B cell (primary cell): ENCODE measurements around the gene GNAS. TPM values are rescaled to one million over a fixed set of nuclear protein-coding genes. Genes with fewer than 3 reads are reported as not detected.

Experiments used
- ATAC-seq: fragments of 200-7000 bp; cut with Tn5 transposase; one replicate; pipeline ENCODE4 v1.10.0; 2021; ENCODE audit warnings: low read depth, mild to moderate bottlenecking, moderate number of reproducible peaks, moderate library complexity
- CTCF ChIA-PET: fragments of 350-600 bp; sonication (Branson Sonifier 250); formaldehyde crosslinking; loops from one replicate; lab custom pipeline; 2021; ENCODE audit warnings: antibody characterized with exemption, inconsistent platforms; lab: Charles Lee
- POLR2A ChIA-PET: fragments of 350-600 bp; sonication (Branson Sonifier 250); formaldehyde crosslinking; loops from one replicate; lab custom pipeline; 2021; ENCODE audit warnings: antibody characterized with exemption; lab: Charles Lee
- DNase-seq: peaks from one replicate; pipeline ENCODE4 v3.0.0; 2013
- H2AFZ ChIP-seq: 2 replicates; pipeline ENCODE4 v1.6.1; 2012; ENCODE audit warnings: mild to moderate bottlenecking, low read depth, low read length; ENCODE audit not compliant: insufficient read depth, poor library complexity, severe bottlenecking
- H3K27ac ChIP-seq, 2 donors: 1 replicate in 1 of 2; 2 replicates in 1 of 2; pipeline ENCODE4 v1.5.1; 2012 to 2013; ENCODE audit warnings: low read length in 2 of 2, mild to moderate bottlenecking in 2 of 2, moderate library complexity in 1 of 2
- H3K27me3 ChIP-seq, 4 experiments: fragments of 200-600 bp in 1 of 4; sonication (generic) in 1 of 4; replicated peaks in 1 of 4; 1 replicate in 2 of 4; 2 replicates in 2 of 4; pipeline versions ENCODE4 v1.6.1 to v1.7.0; 2013 to 2016; ENCODE audit warnings: low read length in 3 of 4, mild to moderate bottlenecking in 2 of 4, mixed read lengths in 1 of 4, moderate library complexity in 1 of 4; ENCODE audit not compliant: insufficient read depth in 4 of 4, control insufficient read depth in 3 of 4; ENCODE audit errors: control extremely low read depth in 1 of 4
- H3K36me3 ChIP-seq, 2 experiments: replicated peaks in 1 of 2; 1 replicate in 1 of 2; 2 replicates in 1 of 2; pipeline versions ENCODE4 v1.6.1 to v1.7.1; 2013; ENCODE audit warnings: low read length in 1 of 2; ENCODE audit not compliant: insufficient read depth in 2 of 2, control insufficient read depth in 1 of 2; ENCODE audit errors: control extremely low read depth in 1 of 2, extremely low read depth in 1 of 2
- H3K4me1 ChIP-seq, 2 donors: fragments of 200-600 bp in 1 of 2; sonication (generic) in 1 of 2; 1 replicate in 1 of 2; 2 replicates in 1 of 2; pipeline versions ENCODE4 v1.5.1 to v1.6.1; 2013 to 2017; ENCODE audit warnings: low read length in 2 of 2; ENCODE audit not compliant: control insufficient read depth in 2 of 2, insufficient read depth in 2 of 2
- H3K4me2 ChIP-seq: replicated peaks from 2 replicates; pipeline ENCODE3; 2012; ENCODE audit warnings: mild to moderate bottlenecking, low read depth, low read length; ENCODE audit not compliant: poor library complexity, severe bottlenecking
- H3K4me3 ChIP-seq, 5 experiments: fragments of 200-600 bp in 1 of 5; sonication (generic) in 1 of 5; 1 replicate in 3 of 5; 2 replicates in 2 of 5; pipeline versions ENCODE4 v1.5.1 to v1.7.0; 2011 to 2016; ENCODE audit warnings: low read length in 4 of 5, mild to moderate bottlenecking in 4 of 5, low read depth in 2 of 5, control low read depth in 1 of 5, moderate library complexity in 1 of 5; ENCODE audit not compliant: insufficient read depth in 1 of 5; ENCODE audit errors: control extremely low read depth in 1 of 5, extremely low read depth in 1 of 5
- H3K79me2 ChIP-seq: fragments of 200-600 bp; sonication (generic); one replicate; pipeline ENCODE4 v1.6.0; 2016; ENCODE audit warnings: low read length; ENCODE audit not compliant: control insufficient read depth, insufficient read depth
- H3K9ac ChIP-seq: fragments of 200-600 bp; sonication (generic); 2 replicates; pipeline ENCODE4 v1.6.1; 2017; ENCODE audit warnings: mild to moderate bottlenecking, low read length, moderate library complexity
- H3K9me3 ChIP-seq, 3 donors: one replicate each; pipeline versions ENCODE4 v1.6.1 to v1.7.1; 2013; ENCODE audit warnings: low read length in 2 of 3; ENCODE audit not compliant: control insufficient read depth in 2 of 3, insufficient read depth in 1 of 3; ENCODE audit errors: control extremely low read depth in 1 of 3
- H4K20me1 ChIP-seq: 2 replicates; pipeline ENCODE4 v1.6.0; 2012; ENCODE audit warnings: mild to moderate bottlenecking, low read length; ENCODE audit not compliant: insufficient read depth, control insufficient read depth, poor library complexity, severe bottlenecking
- H3K27ac Mint-ChIP-seq: one replicate; pipeline ENCODE4 v1.8.0; 2021; ENCODE audit warnings: mixed read lengths
- H3K27me3 Mint-ChIP-seq: one replicate; pipeline ENCODE4 v1.8.0; 2021; ENCODE audit warnings: mixed read lengths
- H3K4me1 Mint-ChIP-seq: one replicate; pipeline ENCODE4 v1.8.0; 2021; ENCODE audit warnings: mixed read lengths
- H3K4me3 Mint-ChIP-seq: one replicate; pipeline ENCODE4 v1.8.0; 2021; ENCODE audit warnings: mixed read lengths
- H3K9me3 Mint-ChIP-seq: one replicate; pipeline ENCODE4 v1.8.0; 2022; ENCODE audit warnings: mixed read lengths; ENCODE audit not compliant: insufficient read depth
- EZH2 ChIP-seq: IDR thresholded peaks from 2 replicates; pipeline ENCODE4 v1.6.1; 2012; ENCODE audit warnings: borderline replicate concordance, low read depth, mild to moderate bottlenecking, moderate library complexity, low read length; ENCODE audit not compliant: insufficient read depth, poor library complexity, severe bottlenecking
- WGBS: methylation state at CpG from one replicate; pipeline ENCODE4 v1.1.5; 2013; ENCODE audit warnings: missing lambda C conversion rate; ENCODE audit not compliant: insufficient coverage; 5-methylcytosine and 5-hydroxymethylcytosine counted together
- intact Hi-C: fragments of 100-400 bp; cut with micrococcal nuclease; formaldehyde crosslinking; loops from one replicate; pipeline ENCODE4 v1.10.0; 2022
- polyA plus RNA-seq: library from polyadenylated mRNA; depleted of rRNA; stranded (reverse); fragments of >200 nt; gene quantifications from 2 replicates; pipeline ENCODE4 v1.2.3, GENCODE V29; 2012
- small RNA-seq: library from RNA; depleted of rRNA; stranded (forward); fragments of <200 nt; gene quantifications from one replicate; pipeline ENCODE3, GENCODE V24; 2012; ENCODE audit warnings: low replicate concordance, low read depth; ENCODE audit not compliant: insufficient read length
- total RNA-seq, 2 donors: library from RNA; stranded (reverse); fragments of 120-200 nt in 1 of 2; gene quantifications; 1 replicate in 1 of 2; 2 replicates in 1 of 2; pipeline versions ENCODE4 v1.2.3 to v1.2.4, GENCODE V29; 2013 to 2022
- TF ChIP-seq, protein P1 (sequence below): fragments of 200-600 bp; IDR thresholded peaks from one replicate; pipeline ENCODE4 v1.8.0; 2022; ENCODE audit warnings: antibody characterized with exemption, mild to moderate bottlenecking

GNAS gene
- total and polyA plus RNA-seq, 2 donors (not counting 1 experiment from before 2014, with no cell fraction given): 714 to 1,181 TPM

DNA sequence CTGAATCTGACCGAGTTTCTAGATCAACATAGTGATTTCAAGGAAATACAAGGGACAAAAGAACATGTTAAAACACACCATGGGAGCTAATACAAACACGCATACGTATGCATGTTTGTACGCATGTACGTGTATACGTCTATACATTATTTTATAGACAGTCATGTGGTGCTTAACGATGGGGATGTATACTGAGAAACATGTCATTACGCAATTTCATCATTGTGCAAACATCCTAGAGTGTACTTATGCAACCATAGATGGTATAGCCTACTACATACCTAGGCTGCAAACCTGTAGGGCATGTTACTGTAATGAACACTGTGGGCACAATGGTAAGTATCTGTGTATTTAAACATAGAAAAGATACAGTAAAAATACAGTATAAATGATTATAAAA, 103.6 kb downstream of the GNAS start:
- Mint-ChIP-seq H3K9me3 (no peaks in the 10 kb centered on the region), H3K4me3 (no peak overlapping the region), H3K27ac (no peak overlapping the region), H3K27me3 (peaks cover 3% of the 10 kb centered on the region), H3K4me1 (no peaks in the 10 kb centered on the region)
- Histone ChIP-seq H3K9me3 (no peaks in the 10 kb centered on the region), H3K4me3 (no peak overlapping the region), H3K27me3 (no peaks in the 10 kb centered on the region), H4K20me1 (no peaks in the 10 kb centered on the region), H3K4me1 (no peaks in the 10 kb centered on the region), H2AFZ (no peak overlapping the region), H3K36me3 (no peaks in the 10 kb centered on the region), H3K9ac (no peak overlapping the region), H3K27ac (no peak overlapping the region), H3K4me2 (no peak overlapping the region), H3K79me2 (no peaks in the 10 kb centered on the region)
- intact Hi-C loops: no loop called here
- DNase-seq: no peak
- ChIA-PET POLR2A (no interaction called here), CTCF (no interaction called here)
- TF ChIP-seq, protein P1, sequence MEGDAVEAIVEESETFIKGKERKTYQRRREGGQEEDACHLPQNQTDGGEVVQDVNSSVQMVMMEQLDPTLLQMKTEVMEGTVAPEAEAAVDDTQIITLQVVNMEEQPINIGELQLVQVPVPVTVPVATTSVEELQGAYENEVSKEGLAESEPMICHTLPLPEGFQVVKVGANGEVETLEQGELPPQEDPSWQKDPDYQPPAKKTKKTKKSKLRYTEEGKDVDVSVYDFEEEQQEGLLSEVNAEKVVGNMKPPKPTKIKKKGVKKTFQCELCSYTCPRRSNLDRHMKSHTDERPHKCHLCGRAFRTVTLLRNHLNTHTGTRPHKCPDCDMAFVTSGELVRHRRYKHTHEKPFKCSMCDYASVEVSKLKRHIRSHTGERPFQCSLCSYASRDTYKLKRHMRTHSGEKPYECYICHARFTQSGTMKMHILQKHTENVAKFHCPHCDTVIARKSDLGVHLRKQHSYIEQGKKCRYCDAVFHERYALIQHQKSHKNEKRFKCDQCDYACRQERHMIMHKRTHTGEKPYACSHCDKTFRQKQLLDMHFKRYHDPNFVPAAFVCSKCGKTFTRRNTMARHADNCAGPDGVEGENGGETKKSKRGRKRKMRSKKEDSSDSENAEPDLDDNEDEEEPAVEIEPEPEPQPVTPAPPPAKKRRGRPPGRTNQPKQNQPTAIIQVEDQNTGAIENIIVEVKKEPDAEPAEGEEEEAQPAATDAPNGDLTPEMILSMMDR: no peak
- no peak for TF ChIP-seq EZH2
- no peak for ATAC-seq
- no CpG with 5 or more reads among the region's 8 CpGs for WGBS

DNA sequence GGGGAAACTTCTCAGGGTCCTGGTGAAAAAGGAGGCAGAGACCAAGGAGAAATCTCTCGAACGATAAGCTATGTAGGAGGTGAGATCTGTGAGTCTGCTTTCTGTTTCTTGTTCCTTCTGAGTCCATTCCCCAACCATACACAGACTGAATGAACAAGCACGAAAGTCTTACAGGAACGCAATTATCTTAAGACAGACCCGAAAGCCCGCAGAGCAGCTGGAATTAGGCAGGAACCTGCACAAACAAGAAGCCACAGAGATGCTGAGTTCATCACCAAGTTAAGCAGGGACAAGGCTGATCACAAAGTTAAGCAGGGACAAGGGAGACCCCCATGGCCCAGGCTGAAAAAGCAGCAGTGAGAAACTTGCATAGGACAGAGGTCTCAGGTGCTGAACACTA, 107.1 kb downstream of the GNAS start:
- no peak overlapping the region for H2AFZ ChIP-seq
- intact Hi-C loops: no loop called here
- ATAC-seq: no peak

More for the DNA sequence above, 107.1 kb downstream of the GNAS start:
- Mint-ChIP-seq H3K4me1 (peaks cover 2% of the 10 kb centered on the region), H3K27me3 (peaks cover 3% of the 10 kb centered on the region), H3K27ac (no peak overlapping the region), H3K9me3 (no peaks in the 10 kb centered on the region), H3K4me3 (no peak overlapping the region)
- Histone ChIP-seq H3K27ac (no peak overlapping the region), H3K9me3 (peaks cover 0 to 7% (median 0%) of the 10 kb centered on the region in 3 donors), H3K27me3 (no peaks in the 10 kb centered on the region), H3K4me1 (no peaks in the 10 kb centered on the region), H3K79me2 (no peaks in the 10 kb centered on the region), H3K9ac (no peak overlapping the region), H3K36me3 (no peaks in the 10 kb centered on the region), H4K20me1 (no peaks in the 10 kb centered on the region), H3K4me2 (no peak overlapping the region), H3K4me3 (no peak overlapping the region)
- WGBS: 100% methylated on average over 2 of the region's 6 CpGs
- no peak for DNase-seq
- ChIA-PET CTCF (interaction anchor here (0.5 to 1.1 kb wide), 2 partner anchors 49 to 234 kb away, joined by 3 to 5 read pairs; no protein-coding TSS in a partner anchor), POLR2A (no interaction called here)
- no peak for TF ChIP-seq EZH2
- TF ChIP-seq, protein P1: no peak

Small RNA genes within 50 kb of the gene (small RNA-seq; reads per million reads assigned to genes)
- gene MIR298 (not detected), gene RF02127 (not detected), gene RF02128 (not detected), gene RF02130 (not detected), gene RF02131 (not detected)

Other genes starting within 250 kb of the GNAS start
- 106 and 117 TPM in 2 replicates for gene STX16, start 201.4 kb upstream of the GNAS start, total RNA-seq
- 110 and 161 TPM in 2 replicates for gene STX16, start 201.4 kb upstream of the GNAS start, polyA plus RNA-seq
- gene NPEPL1, start 159.9 kb upstream of the GNAS start, total RNA-seq: 34.3 and 37.2 TPM in 2 replicates
- 41.1 and 45.1 TPM in 2 replicates for gene NPEPL1, start 159.9 kb upstream of the GNAS start, polyA plus RNA-seq
- 1.5 and 2.1 TPM in 2 replicates for gene GNAS-AS1, start 1.8 kb upstream of the GNAS start, total RNA-seq
- gene GNAS-AS1, start 1.8 kb upstream of the GNAS start, polyA plus RNA-seq: 0.19 TPM in 1 of 2 replicates, not detected in the other
- gene NELFCD, start 128.5 kb downstream of the GNAS start, total RNA-seq: 107 and 108 TPM in 2 replicates
- 80.2 and 128 TPM in 2 replicates for gene NELFCD, start 128.5 kb downstream of the GNAS start, polyA plus RNA-seq
- 319 and 322 TPM in 2 replicates for gene CTSZ, start 154.5 kb downstream of the GNAS start, total RNA-seq
- 258 and 285 TPM in 2 replicates for gene CTSZ, start 154.5 kb downstream of the GNAS start, polyA plus RNA-seq
- gene TUBB1, start 166.7 kb downstream of the GNAS start, total RNA-seq: 0.15 and 0.22 TPM in 2 replicates
- 0.43 and 2.0 TPM in 2 replicates for gene TUBB1, start 166.7 kb downstream of the GNAS start, polyA plus RNA-seq
- 51.0 and 55.0 TPM in 2 replicates for gene ATP5F1E, start 179.6 kb downstream of the GNAS start, total RNA-seq
- 22.2 and 23.8 TPM in 2 replicates for gene ATP5F1E, start 179.6 kb downstream of the GNAS start, polyA plus RNA-seq
- 44.5 and 46.8 TPM in 2 replicates for gene PRELID3B, start 190.1 kb downstream of the GNAS start, total RNA-seq
- 24.1 and 28.6 TPM in 2 replicates for gene PRELID3B, start 190.1 kb downstream of the GNAS start, polyA plus RNA-seq